HG03565 (cell line): ENCODE data around the gene ADCK1.
"Not testable (repeated sequence)": the region's sequence is repeated elsewhere in the genome, so short reads cannot be mapped to it uniquely, and the experiment has no call there.

Source experiments
- ATAC-seq: cut with Tn5 transposase; IDR thresholded peaks from one replicate; pipeline ENCODE4 v1.9.1; 2021; ENCODE audit warnings: mild to moderate bottlenecking, moderate library complexity; ENCODE audit not compliant: unreplicated experiment

Gene ADCK1

DNA sequence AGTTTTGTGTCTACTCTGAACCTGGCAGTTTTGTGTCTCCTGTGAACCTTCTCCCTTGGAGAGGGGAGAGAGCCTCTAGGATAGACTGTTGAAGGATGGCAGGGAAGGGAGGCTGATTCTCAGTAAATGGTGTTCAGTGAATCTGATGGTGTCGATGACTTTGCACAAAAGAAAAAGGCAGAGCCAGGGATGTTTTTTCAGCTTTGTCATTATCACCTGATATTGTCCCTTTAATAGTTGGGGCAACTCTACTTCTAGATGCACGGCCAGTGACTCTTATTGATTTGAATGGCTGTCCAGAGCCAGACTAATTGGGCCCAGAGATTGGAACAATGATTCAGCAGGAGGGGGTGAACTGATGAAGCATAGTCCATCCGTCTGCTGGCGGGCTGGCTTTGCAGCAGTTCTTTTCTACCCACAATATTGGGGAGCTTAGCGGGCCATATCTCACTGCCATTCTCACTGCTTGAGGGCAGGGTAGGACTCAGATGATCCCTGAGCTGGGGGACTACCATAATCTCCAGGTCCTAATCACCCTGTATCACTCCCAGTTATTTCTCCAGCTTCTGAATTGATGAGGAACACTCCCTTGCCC is 93.1 kb downstream of the ADCK1 start:
- ATAC-seq, result no peak

- no peak for ATAC-seq
Measured at GRCh38 chr14:77897374-77897773, 97.5 kb downstream of the ADCK1 start.

DNA sequence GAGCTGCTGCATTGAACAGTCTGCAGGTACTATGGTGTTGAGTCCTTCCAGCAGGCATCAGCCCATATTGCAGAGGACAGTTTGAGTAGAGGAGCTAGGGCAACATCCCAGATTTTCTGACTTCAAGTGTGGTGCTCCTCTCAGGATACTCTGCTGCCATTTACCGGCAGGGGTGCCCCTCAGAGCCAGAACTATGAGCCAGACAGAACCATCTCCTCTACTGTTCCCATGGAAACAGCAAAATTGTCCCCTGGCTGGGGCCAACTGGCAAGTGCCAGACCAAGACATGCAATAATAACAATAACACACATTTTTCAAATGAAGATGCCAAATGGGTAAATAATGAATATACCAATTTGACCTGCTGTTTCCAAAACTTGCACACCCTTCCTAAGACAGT is 102.9 kb downstream of the ADCK1 start:
- ATAC-seq, result no peak

DNA sequence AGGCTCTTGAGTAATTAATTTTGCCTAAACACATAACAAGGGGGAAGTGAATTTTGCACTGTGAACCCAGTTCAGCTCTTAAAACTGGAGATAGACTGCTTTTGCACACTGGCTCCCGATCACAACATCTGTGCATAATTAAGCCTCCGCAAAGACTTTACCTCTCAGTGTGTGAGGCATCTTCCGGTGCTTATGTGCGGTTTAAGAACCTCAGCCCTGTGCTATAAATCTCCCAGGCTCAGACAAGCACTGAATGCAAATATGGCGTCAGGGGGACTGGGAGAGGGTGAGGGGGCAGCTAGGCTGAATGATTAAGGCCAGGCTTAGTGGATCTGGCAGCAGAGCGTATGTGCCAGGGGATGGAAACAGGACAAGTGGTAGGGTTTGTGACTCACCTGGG is 103.3 kb downstream of the ADCK1 start:
- no peak for ATAC-seq

- ATAC-seq, result no peak
Measured at GRCh38 chr14:77903937-77904617, 104.2 kb downstream of the ADCK1 start.

DNA sequence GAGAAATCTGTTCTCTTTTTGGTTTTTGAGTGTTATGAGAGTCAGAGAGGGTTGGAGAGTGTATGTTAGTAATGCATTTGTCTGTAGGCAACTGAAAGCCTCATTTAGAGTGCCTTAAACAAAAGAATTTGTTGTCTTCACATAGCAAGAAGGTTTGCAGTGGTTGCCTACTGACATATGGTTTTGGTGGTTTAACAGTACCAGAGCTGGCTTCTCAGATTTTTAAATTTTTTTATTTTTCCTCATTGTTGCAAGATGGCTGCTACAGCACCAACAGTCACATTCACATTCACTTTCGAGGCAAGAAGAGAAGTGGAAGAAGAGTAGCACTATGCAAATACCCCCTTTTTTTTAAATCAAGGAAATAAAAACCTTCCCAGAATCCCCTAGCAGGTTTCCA is 106.5 kb downstream of the ADCK1 start:
- ATAC-seq, result no peak

- no peak for ATAC-seq
Measured at GRCh38 chr14:77908847-77909246, 108.9 kb downstream of the ADCK1 start.

DNA sequence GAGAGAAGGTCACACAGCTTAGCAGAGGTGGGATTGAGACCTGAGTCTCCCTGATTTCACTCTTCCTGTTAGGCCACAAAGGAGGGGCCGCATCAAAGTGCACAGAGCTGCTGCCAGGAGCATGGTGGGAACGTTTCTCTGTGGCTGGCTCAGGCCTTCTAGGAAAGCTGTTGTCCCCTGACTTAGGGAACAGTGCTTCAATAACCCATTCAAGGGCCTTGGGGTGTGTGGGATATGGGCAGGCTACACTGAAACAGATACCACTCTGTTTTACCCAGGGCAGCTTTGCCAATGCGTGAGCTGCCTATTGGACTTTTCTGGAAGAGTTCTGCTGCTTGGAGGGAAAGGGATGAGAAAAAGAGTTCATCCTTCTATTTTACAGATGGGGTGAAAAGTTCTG is 110.0 kb downstream of the ADCK1 start:
- ATAC-seq, result no peak

- ATAC-seq, result no peak
Measured at GRCh38 chr14:77910506-77910905, 110.6 kb downstream of the ADCK1 start.

- ATAC-seq, result no peak
Measured at GRCh38 chr14:77911356-77911755, 111.4 kb downstream of the ADCK1 start.

DNA sequence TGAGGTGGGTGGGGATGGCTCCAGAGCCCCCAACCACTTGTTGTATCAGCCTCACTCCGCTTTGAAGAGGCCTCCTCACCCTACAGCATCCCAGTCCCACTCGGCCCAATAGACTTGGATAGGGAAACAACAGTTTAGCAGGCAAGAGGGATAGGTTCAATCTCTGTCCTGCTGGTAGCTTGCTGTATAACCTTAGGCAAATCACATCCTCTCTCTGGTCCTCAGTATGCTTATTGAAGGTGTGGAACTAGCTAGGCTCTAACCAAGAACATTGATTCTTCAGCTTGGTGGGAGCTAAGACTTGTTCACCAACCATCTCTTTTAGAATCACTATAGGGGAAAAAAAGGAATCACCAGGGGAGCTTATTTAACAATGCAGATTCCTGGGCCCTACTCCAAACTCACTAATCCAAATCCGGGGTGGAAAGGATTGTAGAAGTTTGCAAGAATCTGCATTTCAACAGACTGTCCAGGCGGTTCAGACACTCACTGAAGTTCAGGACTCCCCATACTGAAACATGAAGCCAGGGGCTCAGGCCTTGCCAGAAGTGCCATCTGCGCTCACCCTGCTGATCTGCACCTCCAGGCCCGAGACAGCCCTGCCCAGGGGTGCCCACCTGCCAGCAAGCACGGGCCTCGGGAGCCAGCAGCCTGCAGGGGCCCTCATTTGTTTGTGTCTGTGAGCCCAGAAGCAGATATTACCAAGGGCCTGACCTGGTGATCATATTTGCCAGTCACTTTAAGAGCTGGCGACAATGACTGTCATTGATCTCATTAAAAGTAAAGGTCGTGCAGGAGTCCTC is 113.0 kb downstream of the ADCK1 start:
- no peak for ATAC-seq

DNA sequence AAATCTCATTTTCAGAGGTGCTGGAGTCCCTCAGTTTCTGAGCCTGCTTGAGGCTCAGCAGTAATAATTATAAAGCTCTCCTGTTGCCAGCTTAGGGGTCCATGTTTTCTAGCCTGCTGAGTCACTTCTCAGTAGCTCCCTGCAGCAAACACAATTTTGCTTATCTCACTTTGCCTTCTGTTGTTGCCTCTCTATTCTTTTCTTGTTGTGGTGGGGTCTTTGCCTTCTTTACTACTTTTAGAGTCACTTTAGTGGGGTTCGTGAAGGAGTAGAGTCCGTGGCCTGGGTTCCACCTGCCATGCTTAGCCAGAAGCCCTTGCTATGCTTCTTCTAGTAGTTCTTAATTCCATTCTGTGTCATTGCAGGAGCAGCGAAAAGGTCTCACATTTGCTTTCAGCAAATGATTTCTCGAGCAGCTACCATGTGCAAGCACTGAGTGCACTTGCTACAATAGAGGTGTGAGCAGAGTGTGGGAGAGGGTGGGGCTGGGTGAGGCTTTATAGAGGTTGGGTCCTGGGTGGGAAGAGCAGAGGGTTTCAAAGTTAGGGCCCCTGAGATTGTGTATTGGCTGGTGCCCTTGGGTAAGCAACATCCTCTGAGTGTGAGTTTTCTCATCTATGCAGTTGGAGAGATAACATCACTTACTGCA is 114.3 kb downstream of the ADCK1 start:
- ATAC-seq, result no peak

- ATAC-seq, result not testable (repeated sequence)
Measured at GRCh38 chr14:77915390-77915789, 115.5 kb downstream of the ADCK1 start.

DNA sequence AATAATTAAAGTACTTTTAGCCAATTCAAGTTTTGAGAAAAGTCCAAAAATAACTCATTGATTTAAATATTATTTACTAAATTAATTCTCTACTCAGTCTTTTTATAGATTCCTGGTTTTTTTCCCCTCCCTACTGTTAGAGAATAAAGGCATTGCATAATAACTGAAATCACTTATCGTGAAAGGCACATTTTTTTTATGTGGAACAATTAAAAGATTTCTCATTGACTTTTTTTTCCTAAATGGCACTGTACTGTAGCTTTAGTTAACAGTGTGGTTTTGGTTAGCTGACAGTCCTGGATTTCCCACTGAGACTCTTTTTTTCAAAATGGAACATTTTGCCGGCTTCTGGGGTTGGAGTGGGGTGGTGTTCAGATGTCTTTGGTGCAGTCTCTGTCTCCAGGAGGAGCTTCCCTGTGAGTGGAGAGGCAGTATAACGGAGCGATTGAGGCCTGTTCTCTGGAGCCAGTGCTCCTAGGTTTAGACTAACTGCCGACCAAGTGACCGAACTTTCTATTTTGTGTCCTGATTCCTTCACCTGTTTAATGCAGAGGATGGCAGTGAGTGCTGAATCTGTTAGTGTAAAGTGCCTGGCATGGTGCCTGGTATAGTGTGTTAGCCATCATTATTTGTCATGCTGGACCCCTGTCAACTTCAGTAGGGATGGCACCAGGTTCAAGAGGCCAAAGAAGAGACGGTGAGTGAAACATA is 117.7 kb downstream of the ADCK1 start:
- ATAC-seq, result no peak

DNA sequence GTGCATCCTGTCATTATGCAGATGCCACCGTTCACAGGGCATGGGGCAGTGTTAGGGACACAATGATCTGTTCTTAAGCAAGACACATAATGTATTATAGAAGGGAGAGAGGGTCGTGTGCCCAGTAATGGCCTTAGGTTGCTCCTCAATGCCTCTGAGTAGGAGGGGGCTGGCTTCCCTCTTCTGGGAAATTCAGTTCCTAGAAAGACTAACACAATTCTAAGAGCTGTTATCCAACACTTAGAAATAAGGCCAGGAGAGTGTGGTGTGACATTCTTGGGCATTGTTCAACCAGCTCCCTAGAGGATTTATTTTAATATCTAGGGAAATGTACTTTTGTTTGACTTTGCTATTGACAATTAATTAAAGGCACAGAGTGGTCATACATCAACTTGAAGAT is 118.5 kb downstream of the ADCK1 start:
- no peak for ATAC-seq

DNA sequence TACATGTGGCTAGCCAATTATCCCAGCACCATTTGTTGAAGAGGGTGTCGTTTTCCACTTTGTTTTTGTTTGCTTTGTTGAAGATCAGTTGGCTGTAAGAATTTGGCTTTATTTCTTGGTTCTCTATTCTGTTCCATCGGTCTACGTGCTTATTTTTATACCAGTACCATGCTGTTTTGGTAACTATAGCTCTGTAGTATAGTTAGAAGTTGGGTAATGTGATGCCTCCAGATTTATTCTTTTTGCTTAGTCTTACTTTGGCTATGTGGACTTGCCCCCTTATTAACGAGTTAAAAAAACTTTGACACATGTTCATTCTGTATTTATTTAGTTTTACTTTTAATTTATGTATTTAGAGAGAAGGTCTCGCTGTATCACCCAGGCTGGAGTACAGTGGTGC is 120.4 kb downstream of the ADCK1 start:
- ATAC-seq, result no peak

- ATAC-seq, result no peak
Measured at GRCh38 chr14:77921818-77922217, 121.9 kb downstream of the ADCK1 start.

- ATAC-seq, result no peak
Measured at GRCh38 chr14:77923131-77923936, 123.4 kb downstream of the ADCK1 start.

- no peak for ATAC-seq
Measured at GRCh38 chr14:77924141-77924948, 124.4 kb downstream of the ADCK1 start.
